Activated CD8-positive, alpha-beta memory T cell treated with anti-CD3 and anti-CD28 coated beads, Interleukin-2, amount 50 U/mL, for 1 hour (primary cell): ENCODE data around the gene DEGS1.

Experiments used
- DNase-seq: peaks from one replicate; pipeline ENCODE4 v3.0.0-alpha.2; 2020; ENCODE audit errors: extremely low read depth

Gene DEGS1

GRCh38 chr1:224182866-224183590 is at the start of gene DEGS1:
Gene DEGS1 (plus strand): TSS chr1:224183240. CDS start chr1:224183337, 97 bp downstream.
- DNase-seq, result peak; percentile 58

GRCh38 chr1:224133741-224134299 is 49.2 kb upstream of the DEGS1 start:
- DNase-seq, result no peak

GRCh38 chr1:224137518-224137917 is 45.5 kb upstream of the DEGS1 start:
- DNase-seq, result no peak

- no peak for DNase-seq
Observed at GRCh38 chr1:224138198-224138597, 44.8 kb upstream of the DEGS1 start.

DNA sequence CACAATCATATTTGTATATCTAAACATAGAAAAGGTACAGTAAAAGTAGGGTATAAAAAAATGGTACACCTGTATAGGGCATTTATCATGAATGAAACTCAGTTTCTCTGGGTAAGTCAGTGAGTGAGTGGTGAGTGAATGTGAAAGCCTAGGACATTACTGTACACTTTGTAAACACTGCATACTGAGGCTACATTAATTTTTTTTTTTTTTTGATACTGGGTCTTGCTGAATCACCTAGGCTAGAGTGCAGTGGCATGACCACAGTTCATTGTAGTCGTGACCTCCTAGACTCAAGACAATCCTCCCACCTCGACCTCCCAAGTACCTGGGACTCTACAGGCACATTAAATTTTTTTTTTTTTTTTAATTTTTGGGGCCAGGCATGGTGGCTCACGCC is 41.3 kb upstream of the DEGS1 start:
- DNase-seq, result no peak

GRCh38 chr1:224149709-224150108 is 33.3 kb upstream of the DEGS1 start:
- no peak for DNase-seq

GRCh38 chr1:224151117-224151516 is 31.9 kb upstream of the DEGS1 start:
- DNase-seq, result no peak

DNA sequence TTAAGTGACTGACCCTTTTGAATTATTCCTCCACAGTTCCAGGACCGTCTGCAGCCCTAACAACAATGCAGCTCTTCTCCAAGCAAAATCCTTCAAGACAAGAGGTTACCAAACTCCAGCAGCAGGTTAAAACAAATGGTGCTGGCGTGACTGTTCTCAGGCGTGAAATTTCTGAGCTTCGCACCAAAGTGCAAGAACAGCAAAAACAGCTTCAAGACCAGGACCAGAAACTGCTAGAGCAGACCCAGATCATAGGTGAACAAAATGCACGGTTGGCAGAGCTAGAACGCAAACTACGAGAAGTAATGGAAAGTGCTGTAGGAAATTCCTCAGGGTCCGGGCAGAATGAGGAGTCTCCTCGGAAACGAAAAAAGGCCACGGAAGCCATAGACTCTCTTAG is 25.7 kb upstream of the DEGS1 start:
- DNase-seq, result no peak

GRCh38 chr1:224159541-224159940 is 23.5 kb upstream of the DEGS1 start:
- no peak for DNase-seq

GRCh38 chr1:224160171-224160682 is 22.8 kb upstream of the DEGS1 start:
- DNase-seq, result no peak

DNA sequence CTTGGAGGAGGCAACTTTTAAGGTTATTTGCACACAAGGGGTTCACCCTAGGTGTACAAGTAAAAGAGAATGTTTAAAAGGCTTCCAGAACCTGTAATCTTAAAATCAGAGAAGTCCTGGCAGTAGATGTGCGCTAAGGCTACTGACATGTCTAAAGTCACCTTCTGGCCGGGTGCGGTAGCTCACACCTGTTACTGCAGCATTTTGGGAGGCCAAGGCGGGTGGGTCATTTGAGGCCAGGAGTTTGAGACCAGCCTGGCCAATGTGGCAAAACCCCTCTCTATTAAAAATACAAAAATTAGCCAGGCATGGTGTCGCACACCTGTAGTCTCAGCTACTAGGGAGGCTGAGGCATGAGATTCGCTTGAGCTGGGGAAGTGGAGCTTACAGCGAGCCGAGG is 20.3 kb upstream of the DEGS1 start:
- DNase-seq, result no peak

GRCh38 chr1:224163311-224163710 is 19.7 kb upstream of the DEGS1 start:
- DNase-seq, result no peak

- no peak for DNase-seq
Observed at GRCh38 chr1:224168859-224169380, 14.1 kb upstream of the DEGS1 start.

DNA sequence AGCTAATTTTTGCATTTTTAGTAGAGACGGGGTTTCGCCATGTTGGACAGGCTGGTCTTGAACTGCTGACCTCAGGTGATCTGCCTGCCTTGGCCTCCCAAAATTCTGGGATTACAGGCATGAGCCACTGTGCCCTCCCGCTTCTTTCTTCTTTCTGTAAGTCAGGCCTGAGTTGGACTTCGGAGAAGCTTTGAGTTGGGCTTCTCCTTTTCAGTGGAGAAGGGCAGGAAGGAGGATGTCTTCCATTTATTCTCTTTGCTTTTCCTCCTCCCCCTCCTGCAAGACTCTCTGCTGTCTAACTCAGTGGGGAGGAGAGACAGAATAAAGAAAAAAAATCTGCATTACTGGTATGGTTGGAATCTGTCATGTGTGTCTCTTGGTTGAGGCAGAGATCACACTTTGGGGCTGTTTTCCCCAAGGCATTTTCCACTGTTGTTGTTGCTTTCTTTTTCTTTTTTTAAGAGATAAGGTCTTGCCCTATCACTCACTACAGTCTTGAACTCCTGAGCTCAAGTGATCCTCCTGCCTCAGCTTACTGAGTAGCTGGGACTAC is 13.2 kb upstream of the DEGS1 start:
- DNase-seq, result no peak

DNA sequence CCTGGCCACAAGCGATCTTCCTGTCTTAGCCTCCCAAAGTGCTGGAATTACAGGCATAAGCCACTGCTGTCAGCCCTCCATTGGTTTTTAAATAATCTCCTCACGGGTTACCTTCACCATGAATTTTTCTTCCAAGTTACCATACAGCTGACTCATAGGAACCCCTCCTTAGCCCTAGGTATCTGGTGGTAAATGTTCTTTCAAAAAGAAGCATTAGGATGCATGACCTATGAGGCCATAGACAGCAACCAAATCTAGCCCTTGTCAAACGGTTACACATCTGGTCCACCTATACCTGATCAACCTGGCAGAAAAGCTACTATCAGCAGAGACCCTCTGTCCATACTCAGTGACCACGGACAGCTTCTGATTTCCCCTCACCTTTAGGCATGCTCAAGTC is 12.7 kb upstream of the DEGS1 start:
- no peak for DNase-seq

DNA sequence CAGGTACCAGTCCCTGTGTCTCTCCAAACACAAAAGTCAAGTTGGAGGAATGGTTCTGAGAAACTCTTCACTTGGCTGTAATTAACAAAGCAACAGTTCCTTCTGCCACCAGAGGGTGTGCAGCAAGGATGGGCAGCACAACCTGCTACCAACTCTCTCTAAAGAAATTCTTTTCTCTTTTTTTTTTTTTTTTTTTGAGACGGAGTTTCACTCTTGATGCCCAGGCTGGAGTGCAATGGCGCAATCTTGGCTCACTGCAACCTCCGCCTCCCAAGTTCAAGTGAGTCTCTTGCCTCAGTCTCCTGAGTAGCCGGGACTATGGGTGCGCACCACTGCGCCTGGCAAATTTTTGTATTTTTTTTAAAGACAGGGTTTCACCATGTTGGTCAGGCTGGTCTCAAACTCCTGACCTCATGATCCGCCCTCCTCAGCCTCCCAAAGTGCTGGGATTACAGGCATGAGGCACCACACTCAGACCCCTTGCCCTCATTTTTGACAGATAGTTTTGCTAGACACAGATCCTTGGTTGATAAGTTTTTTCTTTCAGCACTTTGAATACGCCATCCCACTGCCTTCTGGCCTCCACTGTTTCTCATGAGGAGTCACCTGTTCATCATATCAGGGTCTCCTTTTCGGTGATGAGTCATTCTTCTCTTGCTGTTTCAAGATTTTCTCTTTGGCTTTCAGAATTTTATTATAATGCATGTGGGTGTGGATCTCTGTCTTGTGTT is 12.1 kb upstream of the DEGS1 start:
- DNase-seq, result no peak

- no peak for DNase-seq
Observed at GRCh38 chr1:224172229-224172628, 10.8 kb upstream of the DEGS1 start.

DNA sequence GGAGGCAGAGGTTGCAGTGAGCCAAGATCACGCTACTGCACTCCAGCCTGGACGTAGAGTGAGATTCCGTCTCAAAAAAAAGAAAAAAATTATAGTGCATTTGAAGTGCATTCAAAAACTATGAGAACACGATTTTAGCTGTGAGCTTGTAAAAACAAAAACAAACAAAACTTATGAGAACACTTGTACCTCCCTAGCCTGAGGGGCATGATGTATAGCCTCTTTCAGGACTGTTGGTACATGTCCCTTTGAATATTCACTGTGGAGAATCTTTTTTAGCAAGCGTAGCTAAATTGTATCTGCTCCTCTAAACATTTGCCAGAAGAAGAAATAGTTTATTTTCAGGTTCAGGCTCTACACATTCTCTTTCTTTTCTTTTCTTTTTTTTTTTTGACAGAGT is 9.5 kb upstream of the DEGS1 start:
- DNase-seq, result no peak

DNA sequence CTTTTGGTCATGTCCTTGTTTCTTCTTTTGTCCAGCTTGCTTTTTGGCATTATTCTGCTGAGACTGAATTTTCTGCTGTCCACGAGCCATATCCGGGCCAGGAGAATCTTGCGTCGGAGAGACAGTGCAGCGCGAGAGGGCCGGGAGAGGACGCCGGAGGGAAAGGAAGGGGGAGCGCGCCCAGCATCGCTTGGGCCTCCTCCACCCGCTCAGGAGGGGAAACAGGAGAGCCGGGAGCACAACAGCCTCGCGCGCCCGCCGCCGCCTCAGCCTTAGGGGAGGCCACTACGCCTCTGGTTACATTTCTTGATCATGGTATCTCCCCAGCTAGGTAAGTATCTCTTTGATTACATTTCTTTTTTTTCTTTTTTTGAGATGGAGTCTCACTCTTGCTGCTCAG is 7.4 kb upstream of the DEGS1 start:
- DNase-seq, result no peak

DNA sequence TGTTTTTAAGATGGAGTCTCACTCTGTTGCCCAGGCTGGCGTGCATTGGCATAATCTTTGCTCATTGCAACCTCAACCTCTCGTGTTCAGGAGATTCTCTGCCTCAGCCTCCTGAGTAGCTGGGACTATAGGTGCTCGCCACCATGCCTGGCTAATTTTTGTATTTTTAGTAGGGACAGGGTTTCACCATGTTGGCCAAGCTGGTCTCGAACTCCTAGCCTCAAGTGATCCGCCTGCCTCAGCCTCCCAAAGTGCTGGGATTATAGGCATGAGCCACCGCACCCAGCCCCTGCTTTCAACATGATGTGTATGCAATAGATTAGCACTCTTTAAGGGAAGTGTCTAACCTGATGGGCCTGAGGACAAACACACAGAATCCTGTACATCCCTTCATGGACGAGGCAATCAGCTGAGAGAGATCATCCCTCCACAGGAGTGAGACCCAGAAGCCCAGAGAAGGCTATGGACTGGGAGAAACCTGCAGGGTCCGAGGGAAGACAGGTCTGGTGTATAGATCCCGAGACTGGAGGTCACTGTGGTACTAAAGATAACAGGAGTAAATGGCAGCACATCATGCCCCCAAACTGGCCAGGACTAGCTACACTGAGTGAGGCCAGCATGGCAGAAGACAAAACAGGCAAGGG is 5.6 kb upstream of the DEGS1 start:
- DNase-seq, result no peak

DNA sequence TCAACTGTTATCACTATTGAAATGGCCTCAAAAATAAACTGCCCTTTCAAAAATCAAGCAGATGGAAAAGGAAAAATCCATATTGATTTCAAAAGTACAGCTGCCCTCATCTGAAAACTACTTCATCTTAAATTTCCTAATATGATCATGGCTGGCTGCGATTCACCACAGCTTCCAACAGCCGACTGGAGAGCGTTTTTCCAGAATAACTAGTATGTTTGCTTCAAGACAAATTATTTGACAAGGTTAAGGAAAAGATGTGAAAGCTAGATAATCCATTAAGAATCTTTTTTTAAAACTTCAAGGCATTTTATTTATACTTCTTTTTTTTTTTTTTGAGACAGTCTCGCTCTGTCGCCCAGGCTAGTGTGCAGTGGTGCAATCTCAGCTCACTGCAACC is 4.1 kb upstream of the DEGS1 start:
- DNase-seq, result no peak
